NCI-H524 treated with DMSO at 0.1 percent for 48 hours (cell line): ENCODE measurements around the gene PPP3R1.

Experiments
- DNase-seq: peaks from one replicate; lab custom pipeline; 2025; lab: John Stamatoyannopoulos, UW

PPP3R1 gene

GRCh38 chr2:68252400-68253218, at the start of gene PPP3R1:
Gene PPP3R1, minus strand, starts transcription at chr2:68252532. Its CDS starts 405 bp downstream, at chr2:68252127.
- DNase-seq = peak; percentile 55

- DNase-seq = no peak
Observed at GRCh38 chr2:68295516-68295915, 43.2 kb upstream of the PPP3R1 start.

- DNase-seq = no peak
Observed at GRCh38 chr2:68294913-68295312, 42.6 kb upstream of the PPP3R1 start.

- no peak for DNase-seq
Observed at GRCh38 chr2:68294187-68294586, 41.9 kb upstream of the PPP3R1 start.

- DNase-seq = no peak
Observed at GRCh38 chr2:68293755-68294154, 41.4 kb upstream of the PPP3R1 start.

GRCh38 chr2:68293024-68293423, 40.7 kb upstream of the PPP3R1 start:
- DNase-seq = no peak

- no peak for DNase-seq
Observed at GRCh38 chr2:68292108-68292710, 39.9 kb upstream of the PPP3R1 start.

GRCh38 chr2:68291314-68291713, 39.0 kb upstream of the PPP3R1 start:
- no peak for DNase-seq

- DNase-seq = no peak
Observed at GRCh38 chr2:68290901-68291300, 38.6 kb upstream of the PPP3R1 start.

- DNase-seq = no peak
Observed at GRCh38 chr2:68287580-68288441, 35.5 kb upstream of the PPP3R1 start.

- no peak for DNase-seq
Observed at GRCh38 chr2:68284896-68285295, 32.6 kb upstream of the PPP3R1 start.

- no peak for DNase-seq
Observed at GRCh38 chr2:68283419-68283812, 31.1 kb upstream of the PPP3R1 start.

GRCh38 chr2:68282811-68283418, 30.6 kb upstream of the PPP3R1 start:
- DNase-seq = no peak

- DNase-seq = no peak
Observed at GRCh38 chr2:68280796-68281195, 28.5 kb upstream of the PPP3R1 start.

- DNase-seq = no peak
Observed at GRCh38 chr2:68280348-68280747, 28.0 kb upstream of the PPP3R1 start.

- DNase-seq = no peak
Observed at GRCh38 chr2:68279691-68280090, 27.4 kb upstream of the PPP3R1 start.

- no peak for DNase-seq
Observed at GRCh38 chr2:68278169-68278568, 25.8 kb upstream of the PPP3R1 start.

GRCh38 chr2:68274022-68274421, 21.7 kb upstream of the PPP3R1 start:
- no peak for DNase-seq

GRCh38 chr2:68272246-68272994, 20.1 kb upstream of the PPP3R1 start:
- DNase-seq = no peak

GRCh38 chr2:68266655-68267054, 14.3 kb upstream of the PPP3R1 start:
- no peak for DNase-seq

- no peak for DNase-seq
Observed at GRCh38 chr2:68263632-68264031, 11.3 kb upstream of the PPP3R1 start.

GRCh38 chr2:68258851-68259250, 6.5 kb upstream of the PPP3R1 start:
- no peak for DNase-seq
